ENCODE results near the gene BCO2. TPM values are rescaled to one million over a fixed set of nuclear protein-coding genes. Genes with fewer than 3 reads are reported as not detected.

The BCO2 gene
- total and polyA plus RNA-seq, 4 donors, result 0.70 to 190 (median 78.8) TPM

GRCh38 chr11:112195951-112196351 lies 20.6 kb downstream of the BCO2 start:
- no peaks in the 10 kb centered on the region for H3K9me3 ChIP-seq (ENCODE audit: control insufficient read depth in 4 of 4, low read length in 3 of 4)
- TF ChIP-seq TAF1 (conservative IDR thresholded peaks at IDR 0.05) (no peak), NR2F2 (IDR thresholded peaks at IDR 0.05) (no peak), HNF4A (conservative IDR thresholded peaks at IDR 0.05) (no peak), GABPA (IDR thresholded peaks at IDR 0.05 in 1 of 2, conservative IDR thresholded peaks at IDR 0.05 in 1 of 2) (no peak), EGR1 (IDR thresholded peaks at IDR 0.05; ENCODE audit: low read depth in 2 of 2) (no peak), YY1 (IDR thresholded peaks at IDR 0.05) (no peak), SP1 (IDR thresholded peaks at IDR 0.05) (no peak), REST (IDR thresholded peaks at IDR 0.05) (no peak)
- TF ChIP-seq, protein P1, sequence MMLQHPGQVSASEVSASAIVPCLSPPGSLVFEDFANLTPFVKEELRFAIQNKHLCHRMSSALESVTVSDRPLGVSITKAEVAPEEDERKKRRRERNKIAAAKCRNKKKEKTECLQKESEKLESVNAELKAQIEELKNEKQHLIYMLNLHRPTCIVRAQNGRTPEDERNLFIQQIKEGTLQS (IDR thresholded peaks at IDR 0.05), result no peak
- TF ChIP-seq, protein P2, sequence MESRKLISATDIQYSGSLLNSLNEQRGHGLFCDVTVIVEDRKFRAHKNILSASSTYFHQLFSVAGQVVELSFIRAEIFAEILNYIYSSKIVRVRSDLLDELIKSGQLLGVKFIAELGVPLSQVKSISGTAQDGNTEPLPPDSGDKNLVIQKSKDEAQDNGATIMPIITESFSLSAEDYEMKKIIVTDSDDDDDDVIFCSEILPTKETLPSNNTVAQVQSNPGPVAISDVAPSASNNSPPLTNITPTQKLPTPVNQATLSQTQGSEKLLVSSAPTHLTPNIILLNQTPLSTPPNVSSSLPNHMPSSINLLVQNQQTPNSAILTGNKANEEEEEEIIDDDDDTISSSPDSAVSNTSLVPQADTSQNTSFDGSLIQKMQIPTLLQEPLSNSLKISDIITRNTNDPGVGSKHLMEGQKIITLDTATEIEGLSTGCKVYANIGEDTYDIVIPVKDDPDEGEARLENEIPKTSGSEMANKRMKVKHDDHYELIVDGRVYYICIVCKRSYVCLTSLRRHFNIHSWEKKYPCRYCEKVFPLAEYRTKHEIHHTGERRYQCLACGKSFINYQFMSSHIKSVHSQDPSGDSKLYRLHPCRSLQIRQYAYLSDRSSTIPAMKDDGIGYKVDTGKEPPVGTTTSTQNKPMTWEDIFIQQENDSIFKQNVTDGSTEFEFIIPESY (IDR thresholded peaks at IDR 0.05), result no peak
- TF ChIP-seq, protein P3, sequence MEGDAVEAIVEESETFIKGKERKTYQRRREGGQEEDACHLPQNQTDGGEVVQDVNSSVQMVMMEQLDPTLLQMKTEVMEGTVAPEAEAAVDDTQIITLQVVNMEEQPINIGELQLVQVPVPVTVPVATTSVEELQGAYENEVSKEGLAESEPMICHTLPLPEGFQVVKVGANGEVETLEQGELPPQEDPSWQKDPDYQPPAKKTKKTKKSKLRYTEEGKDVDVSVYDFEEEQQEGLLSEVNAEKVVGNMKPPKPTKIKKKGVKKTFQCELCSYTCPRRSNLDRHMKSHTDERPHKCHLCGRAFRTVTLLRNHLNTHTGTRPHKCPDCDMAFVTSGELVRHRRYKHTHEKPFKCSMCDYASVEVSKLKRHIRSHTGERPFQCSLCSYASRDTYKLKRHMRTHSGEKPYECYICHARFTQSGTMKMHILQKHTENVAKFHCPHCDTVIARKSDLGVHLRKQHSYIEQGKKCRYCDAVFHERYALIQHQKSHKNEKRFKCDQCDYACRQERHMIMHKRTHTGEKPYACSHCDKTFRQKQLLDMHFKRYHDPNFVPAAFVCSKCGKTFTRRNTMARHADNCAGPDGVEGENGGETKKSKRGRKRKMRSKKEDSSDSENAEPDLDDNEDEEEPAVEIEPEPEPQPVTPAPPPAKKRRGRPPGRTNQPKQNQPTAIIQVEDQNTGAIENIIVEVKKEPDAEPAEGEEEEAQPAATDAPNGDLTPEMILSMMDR (IDR thresholded peaks at IDR 0.05; ENCODE audit: low read depth, low read length, missing input control), result no peak
- no peak overlapping the region for H3K27ac ChIP-seq (ENCODE audit: low read depth in 1 of 2, low read length in 2 of 2)
- no peaks in the 10 kb centered on the region for H3K27me3 ChIP-seq (ENCODE audit: control insufficient read depth in 4 of 4, insufficient read depth in 4 of 4, low read length in 3 of 4)
- peaks cover 1 to 34% (median 15%) of the 10 kb centered on the region in 4 donors for H3K36me3 ChIP-seq (ENCODE audit: control insufficient read depth in 4 of 4, insufficient read depth in 3 of 4, low read depth in 1 of 4, low read length in 3 of 4)
- no peak for DNase-seq (ENCODE audit: low spot score)
- no peak overlapping the region for H3K4me3 ChIP-seq (ENCODE audit: low read depth in 1 of 3, low read length in 3 of 3)
- 53% methylated on average over 2 of the region's 2 CpGs for WGBS
- H3K9ac ChIP-seq (ENCODE audit: low read depth in 1 of 2, low read length in 2 of 2), result no peak overlapping the region
- H3K4me1 ChIP-seq (ENCODE audit: control insufficient read depth in 4 of 4, insufficient read depth in 4 of 4, low read length in 3 of 4), result peaks cover 0 to 21% (median 16%) of the 10 kb centered on the region in 4 donors

DNA sequence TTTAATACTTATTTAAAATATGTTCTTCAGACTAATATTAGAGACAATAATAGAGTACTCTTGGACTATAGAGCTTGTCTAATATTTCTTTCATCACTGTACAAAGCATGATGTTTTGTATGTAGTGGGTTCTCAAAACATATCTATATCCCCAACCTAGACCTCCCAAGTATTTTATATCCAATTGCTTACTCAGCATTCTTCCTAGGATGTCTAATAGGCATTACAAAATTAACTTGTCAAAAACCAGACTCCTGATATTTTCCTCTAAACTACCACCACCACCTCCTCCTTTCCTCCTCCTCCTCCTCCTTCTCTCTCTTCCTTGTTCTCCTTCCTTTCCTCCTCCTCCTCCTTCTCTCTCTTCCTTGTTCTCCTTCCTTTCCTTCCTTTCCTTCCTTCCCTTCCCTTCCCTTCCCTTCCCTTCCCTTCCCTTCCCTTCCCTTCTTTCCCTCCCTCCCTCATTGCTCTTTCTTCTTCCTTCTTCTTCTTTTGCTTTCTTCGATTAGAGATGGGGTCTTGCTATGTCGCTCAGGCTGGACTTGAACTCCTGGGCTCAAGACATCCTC lies 21.3 kb downstream of the BCO2 start:
- 92% methylated on average over 2 of the region's 2 CpGs for whole genome bisulfite sequencing
- H3K27ac ChIP-seq (ENCODE audit: low read depth in 1 of 2, low read length in 2 of 2), result no peak overlapping the region
- H3K36me3 ChIP-seq (ENCODE audit: control insufficient read depth in 4 of 4, insufficient read depth in 3 of 4, low read depth in 1 of 4, low read length in 3 of 4), result peaks cover 1 to 34% (median 16%) of the 10 kb centered on the region in 4 donors
- no peak for DNase-seq (ENCODE audit: low spot score)
- no peak overlapping the region for H3K9ac ChIP-seq (ENCODE audit: low read depth in 1 of 2, low read length in 2 of 2)
- no peaks in the 10 kb centered on the region for H3K9me3 ChIP-seq (ENCODE audit: control insufficient read depth in 4 of 4, low read length in 3 of 4)
- H3K4me1 ChIP-seq (ENCODE audit: control insufficient read depth in 4 of 4, insufficient read depth in 4 of 4, low read length in 3 of 4), result peaks cover 0 to 21% (median 16%) of the 10 kb centered on the region in 4 donors
- no peaks in the 10 kb centered on the region for H3K27me3 ChIP-seq (ENCODE audit: control insufficient read depth in 4 of 4, insufficient read depth in 4 of 4, low read length in 3 of 4)
- H3K4me3 ChIP-seq (ENCODE audit: low read depth in 1 of 3, low read length in 3 of 3), result no peak overlapping the region
- TF ChIP-seq YY1 (IDR thresholded peaks at IDR 0.05) (no peak), MAX (IDR thresholded peaks at IDR 0.05) (no peak), FOXA1 (IDR thresholded peaks at IDR 0.05) (no peak), RAD21 (IDR thresholded peaks at IDR 0.05) (no peak), EGR1 (IDR thresholded peaks at IDR 0.05; ENCODE audit: low read depth in 2 of 2) (no peak), NR2F2 (IDR thresholded peaks at IDR 0.05) (no peak), REST (IDR thresholded peaks at IDR 0.05) (no peak)
- TF ChIP-seq, protein P3 (IDR thresholded peaks at IDR 0.05; ENCODE audit: low read depth, low read length, missing input control), result no peak
